HFF-Myc (cell line): Measurements from ENCODE around the gene ISLR2.

Source experiments
- DNase-seq: peaks from one replicate; pipeline ENCODE4 v3.0.0-alpha.2; 2011; ENCODE audit warnings: low read depth; ENCODE audit errors: extremely low read depth
- H3K4me3 ChIP-seq: replicated peaks from 2 replicates; pipeline ENCODE4 v1.5.1; 2011; ENCODE audit warnings: low read depth, mild to moderate bottlenecking, control low read depth, low read length
- TF ChIP-seq, protein P1 (sequence below): IDR thresholded peaks from 2 replicates; pipeline ENCODE4 v1.5.1; 2012; ENCODE audit warnings: mild to moderate bottlenecking, low read depth, low read length, control low read depth; ENCODE audit errors: missing control alignments

Gene ISLR2

DNA sequence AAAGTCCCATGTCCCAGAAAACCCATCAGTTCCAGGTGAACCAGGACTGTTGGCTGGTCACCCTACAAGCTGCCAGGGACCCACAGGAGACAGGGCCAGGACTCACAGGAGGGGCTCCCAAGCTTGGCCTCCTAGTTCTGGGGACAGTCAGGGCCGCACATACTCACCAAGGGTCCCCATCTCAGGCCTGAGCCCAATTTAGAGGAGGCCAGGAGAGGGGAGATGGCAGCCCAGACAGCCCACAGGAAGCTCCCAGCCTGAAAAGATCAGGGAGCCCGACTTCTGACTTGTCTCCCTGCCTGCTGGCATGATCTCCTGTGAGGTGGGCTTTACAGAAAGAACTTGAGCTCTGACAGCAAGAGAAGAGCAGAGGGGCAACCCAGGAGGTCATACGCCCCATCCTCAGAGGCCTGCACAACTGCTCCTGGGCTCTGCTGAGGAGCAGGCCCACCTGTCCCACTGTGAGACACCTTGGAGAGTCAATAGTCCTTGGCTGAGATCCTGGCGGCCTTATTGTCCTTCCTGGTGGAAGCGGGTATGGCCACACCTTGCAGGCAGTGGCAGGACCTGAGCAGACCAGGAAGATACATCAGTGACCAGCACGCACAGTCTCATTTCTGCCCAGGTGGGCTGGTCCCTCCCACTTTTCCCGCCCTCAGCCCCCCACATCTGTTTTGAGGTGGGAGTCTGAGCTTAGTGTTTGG, 40.6 kb downstream of the ISLR2 start:
- DNase-seq = no peak
- TF ChIP-seq, protein P1, sequence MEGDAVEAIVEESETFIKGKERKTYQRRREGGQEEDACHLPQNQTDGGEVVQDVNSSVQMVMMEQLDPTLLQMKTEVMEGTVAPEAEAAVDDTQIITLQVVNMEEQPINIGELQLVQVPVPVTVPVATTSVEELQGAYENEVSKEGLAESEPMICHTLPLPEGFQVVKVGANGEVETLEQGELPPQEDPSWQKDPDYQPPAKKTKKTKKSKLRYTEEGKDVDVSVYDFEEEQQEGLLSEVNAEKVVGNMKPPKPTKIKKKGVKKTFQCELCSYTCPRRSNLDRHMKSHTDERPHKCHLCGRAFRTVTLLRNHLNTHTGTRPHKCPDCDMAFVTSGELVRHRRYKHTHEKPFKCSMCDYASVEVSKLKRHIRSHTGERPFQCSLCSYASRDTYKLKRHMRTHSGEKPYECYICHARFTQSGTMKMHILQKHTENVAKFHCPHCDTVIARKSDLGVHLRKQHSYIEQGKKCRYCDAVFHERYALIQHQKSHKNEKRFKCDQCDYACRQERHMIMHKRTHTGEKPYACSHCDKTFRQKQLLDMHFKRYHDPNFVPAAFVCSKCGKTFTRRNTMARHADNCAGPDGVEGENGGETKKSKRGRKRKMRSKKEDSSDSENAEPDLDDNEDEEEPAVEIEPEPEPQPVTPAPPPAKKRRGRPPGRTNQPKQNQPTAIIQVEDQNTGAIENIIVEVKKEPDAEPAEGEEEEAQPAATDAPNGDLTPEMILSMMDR = no peak
- no peak overlapping the region for H3K4me3 ChIP-seq

DNA sequence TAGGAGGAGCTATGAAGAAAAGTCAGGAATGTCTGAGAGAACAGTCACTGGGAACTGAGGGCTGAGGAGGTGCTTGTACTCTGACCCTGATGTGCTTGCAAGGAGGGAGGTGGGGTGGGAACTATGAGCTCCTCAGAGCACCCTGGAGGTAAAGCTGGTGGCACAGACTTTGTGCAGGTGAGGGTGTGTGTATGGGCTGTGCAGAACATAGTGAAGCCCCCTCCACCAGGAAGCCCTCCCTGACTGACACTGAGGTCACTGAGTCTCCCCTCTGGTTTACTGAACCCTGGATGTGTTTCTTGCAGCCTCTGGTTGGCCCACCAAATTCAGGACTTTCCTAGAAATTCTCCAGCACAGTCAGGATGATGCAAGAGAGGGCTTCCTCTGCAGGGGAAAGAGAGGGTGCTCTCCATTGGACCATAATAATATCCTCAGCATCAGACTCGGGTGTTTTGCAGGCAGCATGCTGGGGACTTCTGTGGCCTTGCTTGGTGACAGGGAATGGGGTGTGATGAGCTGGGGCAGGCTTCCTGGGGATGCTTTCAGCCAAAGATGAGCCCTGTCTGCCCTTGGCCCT, 41.7 kb downstream of the ISLR2 start:
- TF ChIP-seq, protein P1 = no peak
- no peak for DNase-seq
- H3K4me3 ChIP-seq = no peak overlapping the region

GRCh38 chr15:74172701-74173379, 42.5 kb downstream of the ISLR2 start:
- no peak overlapping the region for H3K4me3 ChIP-seq
- TF ChIP-seq, protein P1 = no peak
- DNase-seq = no peak

DNA sequence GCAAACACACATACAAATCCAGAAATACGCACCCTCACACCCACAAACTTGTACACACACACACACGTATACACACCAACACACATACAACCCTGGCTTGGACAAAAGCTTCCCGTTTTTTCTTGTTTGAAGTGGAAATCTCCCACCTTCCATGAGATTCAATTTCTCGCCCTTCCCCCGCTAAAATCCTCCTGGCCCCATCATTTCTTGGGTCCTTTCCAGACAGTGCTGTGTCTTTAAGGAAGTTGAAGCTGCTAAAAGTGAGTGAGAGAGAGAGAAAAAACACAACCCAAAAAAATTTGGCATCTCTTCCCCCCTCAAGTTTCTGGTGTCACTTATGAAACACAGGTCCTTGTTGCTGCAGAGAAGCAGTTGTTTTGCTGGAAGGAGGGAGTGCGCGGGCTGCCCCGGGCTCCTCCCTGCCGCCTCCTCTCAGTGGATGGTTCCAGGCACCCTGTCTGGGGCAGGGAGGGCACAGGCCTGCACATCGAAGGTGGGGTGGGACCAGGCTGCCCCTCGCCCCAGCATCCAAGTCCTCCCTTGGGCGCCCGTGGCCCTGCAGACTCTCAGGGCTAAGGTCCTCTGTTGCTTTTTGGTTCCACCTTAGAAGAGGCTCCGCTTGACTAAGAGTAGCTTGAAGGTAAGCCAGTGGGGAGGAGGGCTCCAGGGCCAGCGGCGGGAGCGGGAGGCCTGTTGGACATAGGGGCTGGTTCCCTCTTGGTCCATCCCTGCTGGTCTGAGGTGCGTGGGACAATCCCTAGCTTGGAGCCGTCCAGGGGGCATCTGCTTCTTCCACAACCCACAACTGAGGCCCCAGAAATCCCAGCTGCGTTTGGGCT, 43.2 kb downstream of the ISLR2 start, which contains the start of gene ISLR:
Gene ISLR (plus strand): TSS at position 331 of the 839 bp plus-strand sequence. CDS start 1,149 bp downstream, outside the sequence.
- DNase-seq = no peak
- H3K4me3 ChIP-seq = no peak within 1 kb of the TSS
- TF ChIP-seq, protein P1 = no peak

DNA sequence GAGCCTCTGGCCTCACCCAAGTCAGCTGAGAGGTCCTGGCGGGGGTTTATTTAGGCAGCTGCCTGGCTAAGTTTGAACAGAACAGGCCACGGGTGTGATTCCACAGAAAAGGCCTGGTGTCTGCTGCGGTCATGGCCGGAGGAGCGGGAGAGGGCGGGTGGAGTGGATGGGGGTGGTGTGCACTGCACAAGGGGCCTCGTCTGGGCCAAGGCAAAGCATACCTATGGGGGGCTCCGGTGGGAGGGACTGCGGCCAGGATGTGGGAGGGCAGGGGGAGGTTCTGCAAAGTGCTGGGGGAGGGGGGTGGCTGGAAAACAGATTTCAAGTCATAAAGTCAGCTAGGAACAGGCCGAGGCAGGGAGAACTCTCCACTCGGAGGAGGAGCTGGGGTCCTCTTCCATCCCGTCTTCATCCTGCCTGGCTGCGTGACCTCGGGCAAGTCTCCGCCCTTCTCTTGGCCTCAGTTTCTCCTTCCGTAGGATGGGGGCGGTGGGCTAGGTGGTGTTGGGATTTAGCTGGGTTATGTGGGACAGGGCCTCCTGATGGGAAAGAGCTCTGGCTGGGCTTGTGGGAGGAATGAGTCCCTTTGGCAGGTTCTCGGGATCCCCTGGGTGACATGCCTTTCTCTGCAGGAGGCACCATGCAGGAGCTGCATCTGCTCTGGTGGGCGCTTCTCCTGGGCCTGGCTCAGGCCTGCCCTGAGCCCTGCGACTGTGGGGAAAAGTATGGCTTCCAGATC, 44.0 kb downstream of the ISLR2 start:
- TF ChIP-seq, protein P1 = no peak
- no peak overlapping the region for H3K4me3 ChIP-seq
- no peak for DNase-seq

- TF ChIP-seq, protein P1 = no peak
- no peak for DNase-seq
- H3K4me3 ChIP-seq = no peak overlapping the region
These were observed 44.5 kb downstream of the ISLR2 start for GRCh38 chr15:74174958-74175253.
